ENCODE data around the gene EML2.

- TF ChIP-seq CTCF (IDR thresholded peaks at IDR 0.05; ENCODE audit: poor library complexity, severe bottlenecking) = no peak
- TF ChIP-seq EP300 (conservative IDR thresholded peaks at IDR 0.05; ENCODE audit: poor library complexity, severe bottlenecking) = no peak
- TF ChIP-seq EZH2 (IDR thresholded peaks at IDR 0.05; ENCODE audit: borderline replicate concordance, insufficient read depth, low read length, poor library complexity, severe bottlenecking) = no peak
- no peak for TF ChIP-seq SMC3 (conservative IDR thresholded peaks at IDR 0.05; ENCODE audit: poor library complexity)
Observed at GRCh38 chr19:45687599-45687998, 48.4 kb upstream of the EML2 start.

Data from neural cell (in vitro differentiated cells).